IPS-NIHi11 (cell line): ENCODE data around the gene EYS.
"Not testable (repeated sequence)": the region's sequence is repeated elsewhere in the genome, so short reads cannot be mapped to it uniquely, and the experiment has no call there.

Experiments used
- DNase-seq: peaks from one replicate; pipeline ENCODE4 v3.0.0; 2012; ENCODE audit warnings: mixed read lengths, low spot score

EYS gene

DNA sequence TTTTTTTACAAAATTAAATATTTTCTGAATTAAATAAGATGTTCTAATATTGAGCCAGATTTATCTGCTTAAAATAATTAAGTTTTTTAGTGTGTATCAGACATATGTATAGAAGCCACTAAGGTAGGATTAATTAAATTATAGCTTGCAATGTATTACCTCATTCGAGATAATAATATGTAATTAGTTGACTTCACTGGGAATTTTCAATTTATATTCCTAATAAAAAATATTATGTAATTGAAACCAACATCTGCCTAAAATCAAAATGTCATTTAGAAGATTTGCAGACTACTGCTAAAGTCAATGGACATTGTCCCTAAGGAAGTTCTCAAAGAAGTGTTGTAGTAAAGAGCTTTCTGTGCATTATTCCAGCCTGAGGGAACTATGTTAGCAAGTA lies 254.7 kb downstream of the EYS start:
- no peak for DNase-seq

DNA sequence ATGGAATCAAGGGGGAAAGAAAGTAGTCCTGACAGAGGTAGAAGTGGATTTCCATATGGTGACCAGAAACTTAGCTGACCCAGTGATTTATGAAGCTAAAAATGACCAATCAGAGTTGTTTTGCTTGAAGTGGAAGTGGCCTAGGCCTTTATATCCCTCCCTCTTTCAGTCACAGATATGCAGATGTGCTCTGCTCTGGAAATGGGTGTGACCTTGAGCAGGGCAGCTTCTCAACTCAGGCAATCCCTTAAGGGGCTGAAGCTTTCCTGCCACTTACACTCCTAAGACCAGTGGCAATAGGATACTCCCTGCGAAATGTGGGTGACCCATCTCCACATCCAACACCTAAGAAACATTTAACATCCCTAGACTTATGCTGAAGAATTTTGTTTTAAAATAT lies 256.6 kb downstream of the EYS start:
- DNase-seq, result peak; percentile 55

DNA sequence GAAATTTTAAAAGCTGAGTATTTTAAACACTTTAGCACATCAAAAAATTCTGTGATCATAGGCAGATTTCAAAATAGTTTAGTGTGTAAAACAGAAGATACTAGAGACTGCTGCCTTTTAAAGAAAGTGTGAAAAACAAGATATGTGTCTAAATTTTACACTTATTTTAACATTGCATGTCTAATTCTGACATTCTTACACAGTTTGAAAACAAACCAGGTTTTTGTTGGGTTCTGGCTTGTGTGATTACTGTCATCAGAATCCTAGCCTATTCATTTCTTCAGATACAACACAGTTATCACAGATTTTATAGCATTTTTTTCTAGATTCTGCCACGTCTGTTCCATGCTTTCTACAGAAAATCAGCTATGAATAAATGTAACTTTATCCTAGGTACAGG lies 257.1 kb downstream of the EYS start:
- DNase-seq, result no peak

DNA sequence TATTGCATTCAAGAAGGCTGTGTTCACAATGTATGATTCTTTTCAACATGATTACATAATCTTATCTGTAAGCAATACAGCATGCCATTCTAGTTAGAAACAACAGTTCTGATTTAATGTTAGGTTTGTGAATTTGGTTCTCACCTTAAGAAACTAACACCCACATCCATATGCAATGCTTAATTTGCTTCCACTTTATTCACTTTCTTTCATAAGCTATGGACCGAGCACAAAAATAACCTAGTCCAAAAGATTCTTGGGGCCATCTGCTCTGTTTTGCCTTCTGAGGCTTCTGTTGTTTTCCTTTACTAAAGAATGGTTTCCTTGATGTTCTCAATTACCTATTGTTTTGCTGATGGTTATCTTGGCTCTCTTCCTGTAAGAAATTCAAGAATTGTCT lies 258.2 kb downstream of the EYS start:
- DNase-seq, result peak; percentile 10

GRCh38 chr6:65436281-65436680 lies 270.7 kb downstream of the EYS start:
- no peak for DNase-seq

DNA sequence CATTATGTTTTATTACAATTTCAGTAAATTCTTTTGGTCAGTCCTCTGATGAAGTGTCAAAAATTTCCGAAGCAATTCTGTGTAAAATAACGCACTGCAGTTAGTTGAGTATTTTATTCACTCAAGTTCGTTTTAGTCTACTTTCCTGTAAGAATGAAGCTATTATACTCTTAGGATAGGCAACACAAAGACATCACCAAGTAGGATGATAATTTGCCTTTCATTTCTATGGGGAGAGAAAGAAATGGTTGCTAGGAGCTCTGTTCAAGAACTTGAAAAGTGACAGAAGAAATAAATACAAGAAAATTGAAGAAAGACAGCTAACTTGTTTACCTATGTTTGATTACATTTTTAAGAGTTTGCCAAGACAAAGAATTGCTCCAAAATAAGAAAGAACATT lies 290.4 kb downstream of the EYS start:
- DNase-seq, result no peak

GRCh38 chr6:65410309-65410708 lies 296.7 kb downstream of the EYS start:
- no peak for DNase-seq

GRCh38 chr6:65402564-65402963 lies 304.5 kb downstream of the EYS start:
- DNase-seq, result no peak

DNA sequence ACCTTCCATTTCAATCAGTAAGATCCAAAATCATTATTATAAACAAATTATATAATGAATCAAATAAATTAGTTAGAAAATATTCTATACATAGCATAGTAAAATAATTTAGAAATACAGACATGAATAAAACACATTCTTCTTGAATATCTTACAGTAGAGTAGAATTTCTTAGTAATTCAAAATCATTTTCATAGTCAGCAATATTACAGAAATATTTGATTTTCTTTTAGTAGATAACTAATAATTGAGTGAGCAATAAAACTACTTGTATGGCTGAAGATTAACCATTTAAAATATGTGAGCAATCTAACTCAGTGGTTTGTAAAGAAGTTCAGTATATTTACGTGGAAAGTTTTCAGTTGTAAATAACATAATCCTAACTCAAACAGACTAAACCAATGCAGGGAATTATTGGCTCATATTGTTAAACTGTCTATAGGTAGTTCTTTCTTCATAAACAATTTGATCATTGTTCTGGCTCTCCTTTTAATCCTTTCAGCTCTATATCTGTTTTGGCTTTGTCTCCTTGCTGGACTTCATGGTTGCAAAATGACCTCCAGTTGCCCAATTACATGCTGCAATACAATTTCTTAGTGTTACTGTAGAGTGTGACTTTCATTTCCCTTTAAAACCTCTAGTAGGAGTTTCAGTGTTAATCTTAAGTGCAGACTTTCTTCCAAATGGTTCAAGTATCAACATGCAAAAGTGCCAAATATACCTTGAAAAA lies 307.5 kb downstream of the EYS start:
- DNase-seq, result no peak

DNA sequence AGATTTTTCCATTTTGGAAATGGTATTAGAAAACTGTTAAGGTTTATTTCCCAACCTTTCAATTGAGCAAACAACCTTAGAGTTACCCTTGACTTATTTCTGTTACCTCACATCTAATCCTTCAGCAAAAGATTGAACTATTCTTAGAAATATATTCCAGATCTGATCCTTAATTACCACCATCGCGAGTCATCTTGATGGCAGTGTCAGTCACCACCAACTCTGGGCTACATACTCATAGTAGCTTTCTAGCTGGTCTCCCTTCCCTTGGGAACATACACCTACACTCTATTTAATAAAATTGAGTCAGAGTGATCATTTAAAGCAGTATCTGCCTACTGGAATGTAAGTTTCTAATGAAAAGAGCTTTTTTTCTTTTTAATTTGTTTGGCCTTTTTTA lies 308.2 kb downstream of the EYS start:
- DNase-seq, result no peak

DNA sequence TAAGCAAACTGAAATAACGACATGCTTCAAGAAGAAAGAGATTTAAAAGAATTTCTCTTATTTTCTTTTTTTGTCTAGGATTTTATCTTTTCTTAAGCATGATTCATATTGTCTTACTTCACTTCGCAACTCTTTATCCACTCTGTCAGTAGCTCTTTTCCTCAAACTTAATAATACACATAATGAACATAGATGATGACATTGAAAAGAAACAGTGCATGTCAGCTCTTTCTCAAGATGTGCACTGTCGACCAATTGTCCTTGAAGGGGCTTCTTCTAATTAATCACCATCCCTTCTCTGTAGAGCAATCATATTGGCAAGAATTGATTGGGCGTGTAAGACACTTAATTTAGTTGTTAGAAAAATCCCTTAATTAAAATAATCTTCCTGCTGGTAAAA lies 356.5 kb downstream of the EYS start:
- no peak for DNase-seq

DNA sequence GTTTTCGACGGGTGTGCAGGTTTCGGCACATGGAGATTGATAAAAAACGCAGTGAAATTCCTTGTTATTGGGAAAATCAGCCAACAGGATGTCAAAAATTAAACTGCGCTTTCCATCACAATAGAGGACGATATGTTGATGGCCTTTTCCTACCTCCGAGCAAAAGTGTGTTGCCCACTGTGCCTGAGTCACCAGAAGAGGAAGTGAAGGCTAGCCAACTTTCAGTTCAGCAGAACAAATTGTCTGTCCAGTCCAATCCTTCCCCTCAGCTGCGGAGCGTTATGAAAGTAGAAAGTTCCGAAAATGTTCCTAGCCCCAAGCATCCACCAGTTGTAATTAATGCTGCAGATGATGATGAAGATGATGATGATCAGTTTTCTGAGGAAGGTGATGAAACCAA lies 404.4 kb downstream of the EYS start:
- not testable (repeated sequence) for DNase-seq

GRCh38 chr6:65299236-65299635 lies 407.8 kb downstream of the EYS start:
- no peak for DNase-seq

GRCh38 chr6:65295812-65296211 lies 411.2 kb downstream of the EYS start:
- no peak for DNase-seq

DNA sequence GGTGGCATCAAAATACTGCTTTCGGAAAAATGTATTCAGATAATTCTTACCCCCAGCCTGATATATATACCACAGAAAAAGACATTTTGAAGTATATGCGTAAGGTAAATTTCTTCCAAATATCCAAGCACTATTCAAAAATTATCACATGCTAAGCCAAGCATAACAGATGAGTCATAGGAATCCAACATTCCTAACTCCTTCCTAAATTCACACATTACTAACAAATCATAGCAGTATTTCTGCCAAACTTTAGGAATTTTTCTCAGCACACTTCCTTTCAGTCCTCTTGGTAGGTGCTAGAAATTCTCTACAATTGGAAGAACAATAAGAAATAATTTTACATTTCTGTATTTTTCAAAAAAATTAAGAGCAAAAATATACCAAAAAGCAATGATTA lies 417.5 kb downstream of the EYS start:
- no peak for DNase-seq

- DNase-seq, result no peak
These were observed 421.8 kb downstream of the EYS start for GRCh38 chr6:65285275-65285674.

- no peak for DNase-seq
These were observed 427.0 kb downstream of the EYS start for GRCh38 chr6:65280060-65280459.

DNA sequence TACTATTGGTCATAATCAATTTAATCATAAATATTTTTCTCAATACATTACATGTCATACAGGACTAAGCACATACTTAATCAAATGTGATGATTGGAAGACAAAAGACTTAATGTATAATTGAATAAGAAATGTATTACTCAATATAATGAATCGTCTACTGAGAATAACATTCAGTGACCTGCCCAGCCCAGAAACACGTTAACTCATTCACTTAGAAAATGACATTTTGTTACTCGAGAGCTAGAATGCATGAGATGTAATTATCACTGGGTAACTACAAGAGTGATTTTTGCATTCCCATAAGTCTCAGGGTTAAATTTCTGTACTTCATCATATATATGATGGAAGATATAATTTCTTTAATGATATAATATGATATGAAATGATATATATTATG lies 444.8 kb downstream of the EYS start:
- no peak for DNase-seq

DNA sequence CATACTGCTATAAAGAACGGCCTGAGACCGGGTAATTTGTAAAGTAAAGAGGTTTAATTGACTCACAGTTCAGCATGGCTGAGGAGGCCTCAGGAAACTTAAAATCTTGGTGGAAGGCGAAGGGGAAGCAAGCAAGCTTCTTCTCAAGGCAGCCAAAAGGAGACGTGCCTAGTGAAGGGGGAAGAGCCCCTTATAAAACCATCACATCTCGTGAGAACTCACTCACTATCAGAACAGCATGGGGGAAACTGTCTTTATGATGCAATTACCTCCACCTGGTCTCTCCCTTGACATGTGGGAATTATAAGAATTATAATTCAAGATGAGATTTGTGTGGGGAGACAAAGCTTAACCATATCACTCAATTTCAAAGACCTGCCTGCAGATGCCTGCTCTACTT lies 447.0 kb downstream of the EYS start:
- DNase-seq, result no peak

DNA sequence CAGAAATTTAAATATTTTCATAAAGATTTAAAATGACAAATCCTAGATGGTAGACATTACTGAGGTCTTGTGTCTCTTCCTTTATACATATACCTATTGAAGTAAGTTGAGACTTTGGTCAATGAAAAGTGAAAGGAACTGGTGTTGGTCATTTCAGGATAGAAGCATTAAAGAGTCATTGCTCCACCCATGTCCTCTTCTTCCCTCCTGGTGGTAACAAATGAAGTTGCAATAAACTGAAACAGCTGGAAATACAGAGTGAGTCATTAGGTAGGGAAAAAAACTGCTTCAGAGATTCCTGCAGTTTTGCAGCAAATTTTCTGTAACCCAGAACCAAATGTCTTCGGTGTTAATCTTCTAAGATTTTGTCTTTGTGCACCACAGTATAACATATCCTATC lies 448.0 kb downstream of the EYS start:
- peak; percentile 24 for DNase-seq

DNA sequence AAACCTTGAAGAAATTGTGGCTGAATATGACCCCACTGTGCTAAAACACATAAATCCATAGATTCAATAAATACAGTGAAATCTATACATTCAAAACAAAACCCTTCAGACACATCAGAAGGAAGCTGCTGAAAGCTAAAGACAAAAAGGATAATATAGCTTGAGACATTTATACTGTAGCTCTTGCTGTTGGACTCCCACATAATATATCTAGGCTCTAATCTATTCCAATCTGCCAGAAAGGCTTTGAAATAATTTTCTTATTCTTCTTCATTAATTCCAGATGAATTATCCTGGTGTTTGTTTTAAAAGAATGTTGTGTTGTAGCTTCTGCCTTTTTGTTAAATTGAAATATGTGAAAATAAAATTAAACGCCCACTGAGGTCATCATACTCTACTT lies 454.0 kb downstream of the EYS start:
- DNase-seq, result no peak

DNA sequence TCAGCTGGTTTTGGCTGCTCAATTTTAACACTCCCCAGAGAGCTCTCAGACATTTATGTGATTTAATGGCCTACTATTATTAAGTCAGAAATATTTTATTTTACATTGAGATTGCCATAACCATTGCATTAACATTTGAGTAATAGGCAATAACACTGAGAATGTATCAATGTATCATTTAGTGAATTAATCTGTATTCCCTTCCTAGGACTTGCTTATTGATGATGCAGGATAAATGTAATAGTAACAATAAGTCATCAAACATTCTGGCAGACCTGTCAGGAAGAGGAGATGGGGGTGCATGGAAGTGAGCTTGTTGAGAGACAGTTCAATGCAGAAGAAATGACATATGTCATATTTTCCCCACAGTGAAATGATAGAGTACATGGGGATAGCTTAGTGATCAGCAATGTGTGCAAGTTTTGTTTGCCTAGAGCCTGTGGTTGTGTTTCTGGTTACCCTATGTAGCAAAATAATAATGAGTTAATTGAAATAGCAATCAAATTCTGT lies 458.9 kb downstream of the EYS start:
- DNase-seq, result no peak

GRCh38 chr6:65231616-65232015 lies 475.4 kb downstream of the EYS start:
- no peak for DNase-seq

- no peak for DNase-seq
These were observed 477.2 kb downstream of the EYS start for GRCh38 chr6:65229825-65230224.
